Stimulated activated CD8-positive, alpha-beta memory T cell treated with anti-CD3 and anti-CD28 coated beads, Interleukin-12 subunit alpha, Interleukin-12 subunit beta, amount 100 ng/mL, for 4 hours (primary cell): Measurements from ENCODE around the gene C5AR2.
A peak's percentile ranks its signal among the peaks of the same experiment; 100 is the strongest.
"Not testable (repeated sequence)": the region's sequence is repeated elsewhere in the genome, so short reads cannot be mapped to it uniquely, and the experiment has no call there.

Source experiments
- DNase-seq: peaks from one replicate; pipeline ENCODE4 v3.0.0-alpha.2; 2020; ENCODE audit warnings: low read depth

C5AR2 gene

DNA sequence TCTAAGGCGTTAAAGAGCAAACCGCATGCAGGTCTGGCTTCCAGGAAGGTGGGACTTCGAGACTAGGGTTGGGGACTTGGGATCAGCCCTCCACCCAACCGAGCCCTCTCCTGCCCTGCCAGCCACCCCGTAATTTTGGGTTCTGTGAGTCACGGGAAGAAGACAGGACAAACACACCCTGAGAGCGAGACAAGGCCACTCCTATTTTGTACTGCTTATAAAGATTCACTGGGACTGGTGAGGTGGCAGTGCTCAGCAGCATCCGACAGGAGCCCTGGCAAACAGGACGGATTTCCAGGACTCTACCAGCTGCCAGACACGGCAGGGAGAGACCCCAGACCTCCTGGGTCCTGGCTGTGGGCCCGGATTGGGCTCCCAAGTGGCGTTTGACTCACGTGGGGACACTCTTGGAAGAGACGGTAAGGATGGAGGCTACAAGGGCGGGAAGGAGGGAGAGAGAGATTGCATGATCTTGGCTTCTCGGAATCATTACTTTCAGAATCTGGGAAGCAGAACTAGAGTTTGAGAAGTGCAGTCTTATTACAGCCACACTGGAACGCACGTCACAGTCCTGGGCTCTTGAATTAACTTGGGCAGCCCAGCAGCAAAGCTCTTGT lies at the start of gene C5AR2:
C5AR2 (plus strand) TSS at position 245 of the 617 bp plus-strand sequence. CDS start 8,625 bp downstream, outside the sequence.
- DNase-seq: no peak

DNA sequence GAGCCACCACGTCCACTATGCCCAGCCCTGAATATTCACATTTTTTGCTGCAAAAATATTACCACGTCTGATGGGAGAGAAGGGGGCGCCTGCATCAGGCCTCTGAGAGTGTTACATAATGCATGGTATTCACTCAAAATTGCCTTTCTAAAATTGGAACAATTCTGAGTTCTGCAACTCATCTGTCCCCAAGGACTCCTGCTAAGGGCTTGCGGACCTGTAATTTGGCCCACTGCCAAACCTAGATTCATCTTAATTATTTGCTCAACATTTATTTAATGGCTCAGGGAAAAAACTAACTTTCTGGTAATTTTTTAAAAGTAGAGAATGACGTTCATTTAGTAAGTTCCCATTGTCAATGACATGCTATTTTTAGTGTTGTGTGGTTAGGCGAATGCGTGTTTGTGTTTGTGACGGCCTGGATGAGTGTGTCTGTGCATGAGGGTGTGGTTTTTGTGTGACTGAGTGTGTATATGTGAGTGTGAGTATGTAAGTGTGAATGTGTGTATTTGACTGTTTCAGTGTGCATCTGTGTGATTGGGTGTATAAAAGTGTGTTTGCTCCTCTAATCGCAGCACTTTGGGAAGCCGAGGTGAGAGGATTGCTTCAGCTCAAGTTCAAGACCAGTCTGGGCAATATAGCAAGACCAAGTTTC lies 48.4 kb upstream of the C5AR2 start:
- DNase-seq: no peak

DNA sequence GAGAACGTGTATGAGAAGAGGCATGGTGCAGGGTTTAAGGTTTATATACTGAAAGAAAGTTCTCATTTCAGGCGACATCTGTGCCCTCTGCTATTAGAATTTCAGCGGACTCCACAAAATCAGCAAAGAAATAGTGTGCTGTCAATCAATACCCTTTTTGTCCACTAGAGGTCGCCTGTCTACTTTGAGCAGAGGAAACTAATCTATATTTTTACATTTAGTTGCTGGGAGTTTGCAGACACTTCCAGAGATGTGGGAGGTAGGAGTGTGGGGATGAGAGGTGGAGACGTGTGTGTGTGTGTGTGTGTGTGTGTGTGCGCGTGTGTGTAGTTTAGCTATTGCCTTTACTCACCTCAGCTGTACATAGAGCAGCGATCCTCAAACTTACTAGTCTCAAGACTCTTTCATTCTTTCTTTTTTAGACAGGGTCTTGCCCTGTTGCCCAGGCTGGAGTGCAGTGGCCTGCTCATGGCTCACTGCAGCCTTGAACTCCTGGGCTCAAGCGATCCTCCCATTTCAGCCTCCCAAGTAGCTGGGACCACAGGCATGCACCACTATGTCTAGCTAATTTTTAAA lies 47.6 kb upstream of the C5AR2 start:
- DNase-seq: no peak

DNA sequence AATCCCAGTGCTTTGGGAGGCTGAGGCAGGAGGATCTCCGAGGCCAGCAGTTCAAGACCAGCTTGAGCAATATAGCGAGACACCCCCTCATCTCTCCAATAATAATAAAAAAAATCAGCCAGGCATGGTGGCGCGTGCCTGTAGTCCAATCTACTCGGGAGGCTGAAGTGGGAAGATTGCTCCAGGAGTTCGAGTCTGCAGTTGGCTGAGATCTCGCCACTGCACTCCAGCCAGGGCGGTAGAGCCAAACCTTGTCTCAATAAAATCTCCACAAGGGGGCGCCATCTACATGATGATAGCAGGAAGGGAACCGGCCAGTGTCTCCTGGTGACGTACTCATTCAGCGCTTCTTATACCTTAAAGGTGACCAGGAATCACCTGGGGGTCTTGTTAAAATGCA lies 35.9 kb upstream of the C5AR2 start:
- peak; percentile 31 for DNase-seq

DNA sequence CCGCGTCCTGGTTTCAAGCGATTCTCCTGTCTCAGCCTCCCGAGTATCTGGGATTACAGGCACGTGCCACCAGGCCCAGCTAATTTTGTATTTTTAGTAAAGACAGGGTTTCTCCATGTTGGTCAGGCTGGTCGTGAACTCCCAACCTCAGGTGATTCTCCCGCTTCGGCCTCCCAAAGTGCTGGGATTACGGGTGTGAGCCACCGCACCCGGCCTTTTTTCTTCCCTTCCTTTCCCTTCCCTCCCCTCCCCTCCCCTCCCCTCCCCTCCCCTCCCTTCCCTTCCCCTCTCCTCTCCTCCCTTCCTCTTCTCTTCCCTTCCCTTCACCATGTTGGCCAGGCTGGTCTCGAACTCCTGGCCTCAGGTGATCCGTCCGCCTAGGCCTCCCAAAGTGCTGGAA lies 31.1 kb upstream of the C5AR2 start:
- not testable (repeated sequence) for DNase-seq

DNA sequence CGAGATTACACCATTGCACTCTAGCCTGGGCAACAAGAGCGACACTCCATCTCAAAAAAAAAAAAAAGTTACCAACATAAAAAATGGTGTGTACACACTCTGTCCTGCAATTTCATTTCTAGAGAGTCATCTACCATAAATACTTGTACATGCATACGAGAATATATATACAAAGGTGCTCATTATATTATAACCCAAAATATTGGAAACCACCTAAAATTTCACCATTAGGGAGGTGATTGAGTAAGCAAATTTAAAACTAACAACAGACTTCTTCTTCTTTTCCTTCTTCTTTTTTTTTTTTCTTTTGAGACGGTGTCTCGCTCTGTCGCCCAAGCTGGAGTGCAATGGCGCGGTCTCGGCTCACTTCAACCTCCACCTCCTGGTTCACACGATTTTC lies 29.7 kb upstream of the C5AR2 start:
- DNase-seq: no peak

DNA sequence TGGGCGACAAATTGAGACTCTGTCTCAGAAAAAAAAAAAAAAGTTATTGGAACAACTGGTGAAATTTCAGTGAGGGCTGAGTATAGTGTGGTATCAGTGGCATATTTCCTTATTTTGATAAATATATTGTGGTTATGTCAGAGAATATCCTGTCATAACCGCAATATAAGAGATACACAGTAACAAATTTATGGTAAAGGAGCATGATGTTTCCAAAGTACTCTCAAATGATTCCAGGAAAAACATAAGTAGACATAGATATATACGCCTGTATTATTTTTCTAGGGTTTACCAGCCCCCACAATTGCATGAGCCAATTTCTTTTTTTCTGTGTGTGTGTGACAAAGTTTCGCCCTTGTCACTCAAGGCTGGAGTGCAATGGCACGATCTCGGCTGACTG lies 28.0 kb upstream of the C5AR2 start:
- DNase-seq: no peak

DNA sequence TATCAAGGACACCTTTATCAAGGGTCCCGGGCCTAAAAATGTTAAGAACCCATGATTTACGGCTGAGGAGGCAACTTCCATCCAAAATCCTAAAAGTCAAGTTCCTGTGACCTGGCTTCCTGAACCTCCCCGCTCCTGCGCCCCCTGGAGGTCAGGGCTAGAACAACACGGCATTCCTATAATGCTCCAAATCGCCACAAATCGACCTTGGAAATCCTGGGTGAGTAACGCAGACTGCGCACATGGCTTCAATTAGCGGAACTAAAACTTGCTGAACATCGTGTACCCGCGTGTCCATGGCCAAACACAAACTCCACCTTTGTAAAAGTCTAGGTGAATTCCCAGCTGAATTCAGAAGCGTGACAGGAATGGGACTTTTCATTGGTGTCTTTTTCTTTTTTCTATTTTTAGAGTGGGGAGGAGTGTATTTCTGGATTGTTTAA lies 26.6 kb upstream of the C5AR2 start:
- DNase-seq: peak; percentile 24

DNA sequence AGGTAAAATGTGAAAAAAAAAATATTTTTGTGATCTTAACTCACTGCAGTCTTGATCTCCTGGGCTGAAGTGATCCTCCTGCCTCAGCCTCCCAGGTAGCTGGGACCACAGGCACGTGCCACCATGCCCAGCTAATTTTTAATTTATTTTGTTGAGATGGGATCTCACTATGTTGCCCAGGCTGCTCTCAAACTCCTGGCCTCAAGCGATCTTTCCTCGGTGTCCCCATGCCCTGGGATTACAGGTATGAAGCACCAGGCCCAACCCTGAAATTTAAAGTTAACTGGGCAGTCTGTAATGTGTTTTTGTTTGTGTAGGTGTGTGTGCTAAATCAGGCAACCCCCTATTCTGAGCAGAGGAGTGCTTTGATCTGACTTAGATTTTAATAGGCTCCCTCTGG lies 25.7 kb upstream of the C5AR2 start:
- no peak for DNase-seq

DNA sequence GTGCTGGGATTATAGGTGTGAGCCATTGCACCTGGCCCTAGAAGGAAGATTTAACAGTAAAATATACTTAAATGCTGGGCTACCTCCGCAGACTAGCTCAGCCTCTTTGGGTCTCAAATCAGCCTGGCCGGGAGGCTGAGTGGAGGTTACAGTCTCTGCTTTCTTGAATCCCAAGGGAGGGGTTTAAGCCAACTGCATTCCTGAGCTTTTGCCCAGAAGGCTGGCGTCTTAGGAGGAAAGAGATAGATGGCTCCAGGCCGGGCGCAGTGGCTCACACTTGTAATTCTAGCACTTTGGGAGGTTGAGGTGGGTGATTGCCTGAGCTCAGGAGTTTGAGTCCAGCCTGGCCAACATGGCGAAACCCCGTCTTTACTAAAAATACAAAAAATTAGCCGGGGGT lies 22.9 kb upstream of the C5AR2 start:
- DNase-seq: no peak

DNA sequence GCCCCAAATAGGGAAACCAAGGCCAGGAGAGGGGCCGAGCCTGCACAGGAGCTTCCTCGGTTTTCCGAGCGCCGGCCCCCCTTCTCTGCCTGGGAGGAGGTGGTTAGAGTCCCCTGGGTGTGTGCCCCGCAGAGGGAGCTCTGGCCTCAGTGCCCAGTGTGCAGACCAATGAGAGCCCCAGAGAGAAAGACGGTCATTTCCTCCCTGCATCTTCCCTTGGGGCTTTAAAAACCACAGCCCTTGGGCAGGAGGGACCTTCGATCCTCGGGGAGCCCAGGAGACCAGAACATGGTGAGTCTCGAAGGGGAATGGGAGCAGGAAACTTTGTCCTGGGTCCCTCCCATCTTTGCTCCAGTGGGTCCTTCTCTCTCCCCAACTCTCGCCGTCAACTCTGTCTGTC lies 22.4 kb upstream of the C5AR2 start, which contains the start of gene C5AR1:
C5AR1 (plus strand) TSS at position 254 of the 400 bp plus-strand sequence; CDS start at position 289, 35 bp downstream.
- no peak for DNase-seq

DNA sequence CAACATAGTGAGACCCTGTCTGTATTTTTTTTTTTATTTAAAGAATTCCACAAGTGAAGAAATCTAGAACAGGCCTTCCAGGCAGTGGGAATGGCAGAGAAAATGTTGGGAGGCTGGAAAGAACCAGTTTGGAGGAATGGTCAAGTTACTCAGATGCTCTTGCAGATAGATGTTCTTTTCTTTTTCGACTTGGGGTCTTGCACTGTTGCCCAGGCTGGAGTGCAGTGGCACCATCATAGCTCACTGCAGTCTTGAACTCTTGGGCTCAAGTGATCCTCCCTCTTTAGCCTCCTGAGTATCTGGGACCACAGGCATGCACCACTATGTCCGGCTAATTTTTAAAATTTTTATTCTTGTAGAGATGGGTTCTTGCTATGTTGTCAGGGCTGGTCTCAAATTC lies 21.7 kb upstream of the C5AR2 start:
- no peak for DNase-seq

DNA sequence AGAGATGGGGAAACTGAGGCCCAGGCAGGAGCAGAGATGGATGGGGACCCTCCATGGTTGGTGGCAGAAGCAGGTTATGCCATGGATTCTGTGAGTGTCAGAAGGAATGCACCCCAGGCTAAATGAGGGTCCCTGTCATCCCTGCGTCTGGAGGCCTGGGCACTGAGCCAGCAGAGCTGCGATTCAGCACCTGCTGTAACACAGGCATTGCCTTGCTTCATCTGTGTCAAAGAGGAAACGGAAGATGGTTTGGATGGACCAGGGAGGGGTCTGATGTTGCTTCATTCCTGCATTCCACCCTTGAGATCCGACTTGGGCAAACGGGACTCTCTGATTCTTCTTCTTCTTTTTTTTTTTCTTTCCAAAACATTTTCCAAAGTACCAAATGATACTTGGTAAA lies 21.2 kb upstream of the C5AR2 start:
- DNase-seq: no peak

DNA sequence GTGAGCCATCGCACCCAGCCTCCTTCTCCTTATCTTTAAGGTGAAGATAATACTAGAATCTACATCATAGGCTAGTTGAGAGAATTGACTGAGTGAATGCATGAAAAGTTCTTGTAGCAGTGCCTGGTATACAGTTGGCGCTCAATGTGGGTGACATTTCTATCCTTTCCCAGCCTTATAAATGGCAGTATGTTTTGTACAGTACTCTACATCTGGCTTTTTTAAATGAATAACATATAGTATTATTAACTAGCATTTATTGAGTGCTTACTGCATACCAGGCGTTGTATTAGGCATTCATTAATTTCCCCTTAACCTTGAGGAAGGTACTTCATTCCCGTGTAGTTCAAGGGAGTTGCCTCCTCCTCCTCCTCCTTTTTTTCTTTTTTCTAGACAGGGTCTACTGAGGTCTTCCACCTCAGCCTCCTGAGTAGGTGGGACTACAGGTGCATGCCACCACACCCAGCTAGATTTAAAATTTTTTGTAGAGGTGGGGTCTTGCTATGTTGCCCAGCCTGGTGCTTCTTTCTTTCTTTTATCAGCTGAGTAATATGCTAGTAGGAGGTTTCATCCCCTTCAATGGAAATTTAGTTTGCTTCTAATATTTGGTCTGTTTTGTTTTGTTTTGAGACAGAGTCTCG lies 19.5 kb upstream of the C5AR2 start:
- DNase-seq: no peak

DNA sequence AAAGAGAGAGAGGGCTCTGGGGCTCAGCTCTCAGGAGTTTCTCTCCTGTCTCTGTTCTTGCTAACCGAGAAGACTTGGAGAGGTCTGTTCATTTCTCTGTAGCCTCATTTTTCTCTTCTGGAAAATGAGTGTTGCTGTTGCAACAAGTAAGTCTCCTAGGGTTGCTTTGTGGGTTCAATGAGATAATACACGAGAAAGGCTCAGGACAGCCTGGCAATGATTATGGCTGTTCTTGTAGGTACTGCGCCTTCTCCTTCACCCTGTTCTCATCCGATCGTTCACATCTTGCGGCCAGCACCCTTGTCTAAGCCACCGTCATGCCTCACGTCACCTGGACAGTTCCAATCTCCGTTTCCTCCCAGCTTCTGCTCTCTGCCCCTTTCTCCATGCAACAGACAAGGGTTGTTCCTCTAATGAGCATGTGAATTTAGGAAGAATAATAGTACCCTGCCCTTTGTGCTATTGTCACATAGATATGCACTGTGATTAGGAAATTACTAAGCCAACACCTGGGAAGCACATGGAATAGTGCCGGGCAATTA lies 18.1 kb upstream of the C5AR2 start:
- no peak for DNase-seq

DNA sequence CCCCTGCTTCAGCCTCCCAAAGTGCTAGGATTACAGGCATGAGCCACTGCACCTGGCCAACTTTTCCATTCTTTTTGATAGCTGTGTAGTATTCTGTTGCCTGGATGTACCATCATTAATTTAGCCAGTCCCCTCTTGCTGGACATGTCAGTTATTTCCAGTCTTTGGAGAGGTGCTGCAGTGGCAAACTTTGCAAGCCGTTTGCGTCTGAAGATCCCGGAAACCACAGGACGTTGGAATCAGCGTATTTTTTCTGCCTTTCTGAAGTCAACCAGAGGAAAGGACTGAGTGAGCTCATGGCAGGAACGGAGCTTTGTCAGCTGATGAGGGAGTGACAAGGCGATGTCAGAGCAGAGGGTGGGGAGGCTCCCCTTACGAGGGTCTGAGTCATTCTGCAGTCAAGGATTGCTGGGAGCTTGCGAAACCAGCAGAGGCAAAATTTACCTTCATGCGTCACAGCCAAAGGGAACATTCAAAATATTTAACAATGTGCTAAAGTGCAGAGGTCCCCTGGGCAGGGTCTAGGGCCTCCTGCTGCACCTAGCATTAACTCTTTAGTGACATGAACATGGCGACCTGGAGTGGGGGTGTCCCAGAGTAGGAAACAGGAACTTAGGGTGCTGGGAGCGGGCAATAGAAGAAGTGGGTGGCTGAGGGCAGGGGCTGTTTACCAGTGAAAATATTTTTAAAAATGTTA lies 16.7 kb upstream of the C5AR2 start:
- DNase-seq: no peak

DNA sequence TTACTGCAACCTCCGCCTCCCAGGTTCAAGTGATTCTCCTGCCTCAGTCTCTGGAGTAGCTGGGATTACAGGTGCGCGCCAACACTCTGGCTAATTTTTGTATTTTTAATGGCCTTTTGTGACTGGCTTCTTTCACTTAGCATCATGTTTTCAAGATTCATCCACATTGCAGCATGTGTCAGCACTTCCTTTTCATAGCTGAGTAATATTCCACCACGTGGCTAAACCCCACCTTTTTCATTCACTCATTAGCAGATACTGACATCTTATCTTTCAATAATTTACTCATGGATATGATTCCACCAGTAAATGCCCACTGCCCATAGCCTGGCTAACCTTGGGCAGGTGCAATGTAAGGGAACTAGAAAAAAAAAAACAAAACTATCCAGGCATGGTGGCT lies 15.5 kb upstream of the C5AR2 start:
- no peak for DNase-seq

DNA sequence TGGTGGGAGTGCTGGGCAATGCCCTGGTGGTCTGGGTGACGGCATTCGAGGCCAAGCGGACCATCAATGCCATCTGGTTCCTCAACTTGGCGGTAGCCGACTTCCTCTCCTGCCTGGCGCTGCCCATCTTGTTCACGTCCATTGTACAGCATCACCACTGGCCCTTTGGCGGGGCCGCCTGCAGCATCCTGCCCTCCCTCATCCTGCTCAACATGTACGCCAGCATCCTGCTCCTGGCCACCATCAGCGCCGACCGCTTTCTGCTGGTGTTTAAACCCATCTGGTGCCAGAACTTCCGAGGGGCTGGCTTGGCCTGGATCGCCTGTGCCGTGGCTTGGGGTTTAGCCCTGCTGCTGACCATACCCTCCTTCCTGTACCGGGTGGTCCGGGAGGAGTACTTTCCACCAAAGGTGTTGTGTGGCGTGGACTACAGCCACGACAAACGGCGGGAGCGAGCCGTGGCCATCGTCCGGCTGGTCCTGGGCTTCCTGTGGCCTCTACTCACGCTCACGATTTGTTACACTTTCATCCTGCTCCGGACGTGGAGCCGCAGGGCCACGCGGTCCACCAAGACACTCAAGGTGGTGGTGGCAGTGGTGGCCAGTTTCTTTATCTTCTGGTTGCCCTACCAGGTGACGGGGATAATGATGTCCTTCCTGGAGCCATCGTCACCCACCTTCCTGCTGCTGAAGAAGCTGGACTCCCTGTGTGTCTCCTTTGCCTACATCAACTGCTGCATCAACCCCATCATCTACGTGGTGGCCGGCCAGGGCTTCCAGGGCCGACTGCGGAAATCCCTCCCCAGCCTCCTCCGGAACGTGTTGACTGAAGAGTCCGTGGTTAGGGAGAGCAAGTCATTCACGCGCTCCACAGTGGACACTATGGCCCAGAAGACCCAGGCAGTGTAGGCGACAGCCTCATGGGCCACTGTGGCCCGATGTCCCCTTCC lies 11.8 kb upstream of the C5AR2 start:
- DNase-seq: no peak

DNA sequence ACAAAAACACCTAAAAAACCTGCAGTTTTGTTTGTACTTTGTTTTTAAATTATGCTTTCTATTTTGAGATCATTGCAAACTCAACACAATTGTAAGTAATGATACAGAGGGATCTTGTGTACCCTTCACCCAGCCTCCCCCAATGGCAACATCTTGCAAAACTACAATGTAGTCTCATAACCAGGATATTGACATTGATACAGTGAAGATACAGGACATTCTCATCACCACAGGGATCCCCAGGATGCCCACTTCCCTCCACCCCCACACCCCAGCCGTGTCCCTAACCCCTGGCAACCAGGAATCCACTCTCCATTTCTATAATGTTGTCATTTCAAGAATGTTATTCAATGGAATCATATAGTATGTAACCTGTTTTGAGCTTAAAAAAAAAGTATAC lies 10.3 kb upstream of the C5AR2 start:
- no peak for DNase-seq

DNA sequence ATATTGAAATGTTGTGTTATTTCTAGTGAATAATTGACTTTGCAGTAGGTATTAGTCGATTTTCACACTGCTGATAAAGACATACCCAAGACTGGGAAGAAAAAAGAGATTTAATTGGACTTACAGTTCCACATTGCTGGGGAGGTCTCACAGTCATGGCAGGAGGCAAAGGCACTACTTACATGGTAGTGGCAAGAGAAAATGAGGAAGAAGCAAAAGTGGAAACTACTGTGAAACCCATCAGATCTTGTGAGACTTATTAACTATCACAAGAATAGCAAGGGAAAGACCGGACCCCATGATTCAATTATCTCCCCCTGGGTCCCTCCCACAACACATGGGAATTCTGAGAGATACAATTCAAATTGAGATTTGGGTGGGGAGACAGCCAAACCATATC lies 9.9 kb upstream of the C5AR2 start:
- DNase-seq: no peak

DNA sequence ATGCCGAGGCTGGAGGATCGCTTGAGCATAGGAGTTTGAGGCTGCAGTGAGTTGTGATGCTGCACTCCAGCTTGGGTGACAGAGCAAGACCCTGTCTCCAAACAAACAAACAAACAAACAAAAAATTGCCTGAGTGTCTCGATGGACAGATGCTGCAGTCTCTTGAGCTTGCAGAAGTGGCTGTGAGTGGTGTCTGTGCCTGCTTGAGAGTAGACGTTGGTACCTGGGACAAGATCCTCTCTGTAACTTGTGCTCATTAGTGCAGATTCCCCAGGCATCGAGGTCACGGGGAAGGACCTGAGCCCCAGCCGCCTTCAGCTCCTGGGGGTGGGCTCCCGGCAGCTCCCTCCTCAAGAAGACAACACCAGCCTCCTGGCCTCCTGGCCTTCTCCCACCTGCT lies 8.6 kb upstream of the C5AR2 start:
- no peak for DNase-seq
